Measurements from ENCODE around the gene SYT9. TPM values are rescaled to one million over a fixed set of nuclear protein-coding genes. Genes with fewer than 3 reads are reported as not detected.

SYT9 gene
- polyA plus RNA-seq, 1 donor from 2014 or later, result 2.3 TPM

GRCh38 chr11:7493670-7494069 lies 242.0 kb downstream of the SYT9 start:
- H3F3A ChIP-seq (ENCODE audit: insufficient read depth, low read length, poor library complexity, severe bottlenecking), result no peaks in the 10 kb centered on the region
- no peak overlapping the region for H3K4me2 ChIP-seq (ENCODE audit: low read length)
- H3K36me3 ChIP-seq (ENCODE audit: insufficient read depth, low read length), result no peaks in the 10 kb centered on the region
- no peaks in the 10 kb centered on the region for H3K9me2 ChIP-seq (ENCODE audit: insufficient read depth, low read length)
- H3K4me3 ChIP-seq (ENCODE audit: low read length), result no peak overlapping the region
- H3K9me3 ChIP-seq (ENCODE audit: low read length), result no peaks in the 10 kb centered on the region
- H3K79me2 ChIP-seq (replicated peaks; ENCODE audit: insufficient read depth, low read length), result no peaks in the 10 kb centered on the region
- no peaks in the 10 kb centered on the region for H4K20me1 ChIP-seq (ENCODE audit: insufficient read depth)
- H2AFZ ChIP-seq (ENCODE audit: low read depth, low read length), result no peak overlapping the region
- no peak overlapping the region for H3K27ac ChIP-seq (ENCODE audit: low read length)
- no peaks in the 10 kb centered on the region for H3K27me3 ChIP-seq (ENCODE audit: insufficient read depth, low read depth, low read length)
- TF ChIP-seq, protein P1, sequence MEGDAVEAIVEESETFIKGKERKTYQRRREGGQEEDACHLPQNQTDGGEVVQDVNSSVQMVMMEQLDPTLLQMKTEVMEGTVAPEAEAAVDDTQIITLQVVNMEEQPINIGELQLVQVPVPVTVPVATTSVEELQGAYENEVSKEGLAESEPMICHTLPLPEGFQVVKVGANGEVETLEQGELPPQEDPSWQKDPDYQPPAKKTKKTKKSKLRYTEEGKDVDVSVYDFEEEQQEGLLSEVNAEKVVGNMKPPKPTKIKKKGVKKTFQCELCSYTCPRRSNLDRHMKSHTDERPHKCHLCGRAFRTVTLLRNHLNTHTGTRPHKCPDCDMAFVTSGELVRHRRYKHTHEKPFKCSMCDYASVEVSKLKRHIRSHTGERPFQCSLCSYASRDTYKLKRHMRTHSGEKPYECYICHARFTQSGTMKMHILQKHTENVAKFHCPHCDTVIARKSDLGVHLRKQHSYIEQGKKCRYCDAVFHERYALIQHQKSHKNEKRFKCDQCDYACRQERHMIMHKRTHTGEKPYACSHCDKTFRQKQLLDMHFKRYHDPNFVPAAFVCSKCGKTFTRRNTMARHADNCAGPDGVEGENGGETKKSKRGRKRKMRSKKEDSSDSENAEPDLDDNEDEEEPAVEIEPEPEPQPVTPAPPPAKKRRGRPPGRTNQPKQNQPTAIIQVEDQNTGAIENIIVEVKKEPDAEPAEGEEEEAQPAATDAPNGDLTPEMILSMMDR (IDR thresholded peaks at IDR 0.05; ENCODE audit: poor library complexity, severe bottlenecking), result no peak
- TF ChIP-seq EP300 (conservative IDR thresholded peaks at IDR 0.05; ENCODE audit: poor library complexity, severe bottlenecking), result no peak
- TF ChIP-seq SMC3 (conservative IDR thresholded peaks at IDR 0.05; ENCODE audit: poor library complexity), result no peak
- TF ChIP-seq RAD21 (conservative IDR thresholded peaks at IDR 0.05), result no peak
- TF ChIP-seq, protein P2, sequence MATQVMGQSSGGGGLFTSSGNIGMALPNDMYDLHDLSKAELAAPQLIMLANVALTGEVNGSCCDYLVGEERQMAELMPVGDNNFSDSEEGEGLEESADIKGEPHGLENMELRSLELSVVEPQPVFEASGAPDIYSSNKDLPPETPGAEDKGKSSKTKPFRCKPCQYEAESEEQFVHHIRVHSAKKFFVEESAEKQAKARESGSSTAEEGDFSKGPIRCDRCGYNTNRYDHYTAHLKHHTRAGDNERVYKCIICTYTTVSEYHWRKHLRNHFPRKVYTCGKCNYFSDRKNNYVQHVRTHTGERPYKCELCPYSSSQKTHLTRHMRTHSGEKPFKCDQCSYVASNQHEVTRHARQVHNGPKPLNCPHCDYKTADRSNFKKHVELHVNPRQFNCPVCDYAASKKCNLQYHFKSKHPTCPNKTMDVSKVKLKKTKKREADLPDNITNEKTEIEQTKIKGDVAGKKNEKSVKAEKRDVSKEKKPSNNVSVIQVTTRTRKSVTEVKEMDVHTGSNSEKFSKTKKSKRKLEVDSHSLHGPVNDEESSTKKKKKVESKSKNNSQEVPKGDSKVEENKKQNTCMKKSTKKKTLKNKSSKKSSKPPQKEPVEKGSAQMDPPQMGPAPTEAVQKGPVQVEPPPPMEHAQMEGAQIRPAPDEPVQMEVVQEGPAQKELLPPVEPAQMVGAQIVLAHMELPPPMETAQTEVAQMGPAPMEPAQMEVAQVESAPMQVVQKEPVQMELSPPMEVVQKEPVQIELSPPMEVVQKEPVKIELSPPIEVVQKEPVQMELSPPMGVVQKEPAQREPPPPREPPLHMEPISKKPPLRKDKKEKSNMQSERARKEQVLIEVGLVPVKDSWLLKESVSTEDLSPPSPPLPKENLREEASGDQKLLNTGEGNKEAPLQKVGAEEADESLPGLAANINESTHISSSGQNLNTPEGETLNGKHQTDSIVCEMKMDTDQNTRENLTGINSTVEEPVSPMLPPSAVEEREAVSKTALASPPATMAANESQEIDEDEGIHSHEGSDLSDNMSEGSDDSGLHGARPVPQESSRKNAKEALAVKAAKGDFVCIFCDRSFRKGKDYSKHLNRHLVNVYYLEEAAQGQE (IDR thresholded peaks at IDR 0.05; ENCODE audit: borderline replicate concordance), result no peak
- no peak for TF ChIP-seq TAF1 (IDR thresholded peaks at IDR 0.05; ENCODE audit: low read depth)
- no peak for TF ChIP-seq MXI1 (conservative IDR thresholded peaks at IDR 0.05; ENCODE audit: poor library complexity, severe bottlenecking)
- TF ChIP-seq POLR2AphosphoS5 (IDR thresholded peaks at IDR 0.05), result no peak
- no peak for TF ChIP-seq EZH2 (IDR thresholded peaks at IDR 0.05; ENCODE audit: borderline replicate concordance, insufficient read depth, low read length, poor library complexity, severe bottlenecking)
- H3K9ac ChIP-seq (ENCODE audit: low read length), result no peak overlapping the region

DNA sequence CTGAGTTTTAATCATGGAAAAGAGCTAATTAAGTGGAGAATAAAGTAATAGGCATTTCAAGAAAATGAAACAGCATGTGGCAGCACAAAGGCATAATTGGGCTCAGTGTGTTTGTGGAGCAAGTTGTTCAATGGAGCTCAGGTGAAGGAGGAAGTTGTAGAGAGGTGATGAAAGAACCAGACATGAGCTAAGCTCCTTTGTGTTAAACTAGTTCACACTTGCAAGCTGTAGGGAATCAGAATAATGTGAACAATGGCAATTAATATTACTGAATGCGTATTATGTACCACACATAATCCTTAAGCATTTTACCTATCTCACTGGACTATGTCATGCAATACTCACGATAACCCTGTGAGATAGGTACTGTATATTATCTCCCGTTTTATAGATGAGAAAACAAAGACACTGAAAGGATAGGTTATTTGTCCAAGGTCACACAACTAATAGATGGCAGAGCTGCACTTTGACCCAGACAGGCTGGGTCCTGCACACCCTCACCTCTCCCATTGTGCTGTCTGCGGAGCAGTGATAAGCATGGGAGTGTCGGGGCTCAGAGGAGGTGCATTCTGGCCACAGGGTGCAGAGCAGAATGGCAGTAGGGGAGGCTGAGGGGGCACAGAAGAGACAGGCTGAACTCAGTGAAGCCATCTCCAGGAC lies 242.5 kb downstream of the SYT9 start:
- H3K4me2 ChIP-seq (ENCODE audit: low read length), result no peak overlapping the region
- H3K27ac ChIP-seq (ENCODE audit: low read length), result no peak overlapping the region
- H3K79me2 ChIP-seq (replicated peaks; ENCODE audit: insufficient read depth, low read length), result no peaks in the 10 kb centered on the region
- H4K20me1 ChIP-seq (ENCODE audit: insufficient read depth), result no peaks in the 10 kb centered on the region
- no peak for TF ChIP-seq RAD21 (conservative IDR thresholded peaks at IDR 0.05)
- no peak for TF ChIP-seq SMC3 (conservative IDR thresholded peaks at IDR 0.05; ENCODE audit: poor library complexity)
- no peak for TF ChIP-seq MXI1 (conservative IDR thresholded peaks at IDR 0.05; ENCODE audit: poor library complexity, severe bottlenecking)
- TF ChIP-seq, protein P1 (IDR thresholded peaks at IDR 0.05; ENCODE audit: poor library complexity, severe bottlenecking), result no peak
- TF ChIP-seq, protein P2 (IDR thresholded peaks at IDR 0.05; ENCODE audit: borderline replicate concordance), result no peak
- TF ChIP-seq POLR2AphosphoS5 (IDR thresholded peaks at IDR 0.05), result no peak
- no peak for TF ChIP-seq EP300 (conservative IDR thresholded peaks at IDR 0.05; ENCODE audit: poor library complexity, severe bottlenecking)
- TF ChIP-seq EZH2 (IDR thresholded peaks at IDR 0.05; ENCODE audit: borderline replicate concordance, insufficient read depth, low read length, poor library complexity, severe bottlenecking), result no peak
- TF ChIP-seq TAF1 (IDR thresholded peaks at IDR 0.05; ENCODE audit: low read depth), result no peak
- no peaks in the 10 kb centered on the region for H3K36me3 ChIP-seq (ENCODE audit: insufficient read depth, low read length)
- H3K9me3 ChIP-seq (ENCODE audit: low read length), result no peaks in the 10 kb centered on the region
- no peaks in the 10 kb centered on the region for H3K27me3 ChIP-seq (ENCODE audit: insufficient read depth, low read depth, low read length)
- H3F3A ChIP-seq (ENCODE audit: insufficient read depth, low read length, poor library complexity, severe bottlenecking), result no peaks in the 10 kb centered on the region
- no peak overlapping the region for H2AFZ ChIP-seq (ENCODE audit: low read depth, low read length)
- no peaks in the 10 kb centered on the region for H3K9me2 ChIP-seq (ENCODE audit: insufficient read depth, low read length)
- no peak overlapping the region for H3K4me3 ChIP-seq (ENCODE audit: low read length)
- no peak overlapping the region for H3K9ac ChIP-seq (ENCODE audit: low read length)
